GM13976 (cell line): ENCODE data around the gene RNASE2.
"Not testable (repeated sequence)": the region's sequence is repeated elsewhere in the genome, so short reads cannot be mapped to it uniquely, and the experiment has no call there.

Experiments
- DNase-seq: peaks from one replicate; pipeline ENCODE4 v3.0.0; 2012; ENCODE audit warnings: low spot score
- CTCF ChIP-seq: IDR thresholded peaks from 2 replicates; pipeline ENCODE4 v1.5.1; 2012; ENCODE audit warnings: borderline replicate concordance, mild to moderate bottlenecking; ENCODE audit not compliant: insufficient read depth; ENCODE audit errors: extremely low read depth, missing control alignments, control extremely low read depth
- in situ Hi-C: fragments of 300-500 bp; cut with MboI; formaldehyde crosslinking; loops from one replicate; pipeline ENCODE4 v1.12.0; 2022; ENCODE audit warnings: low sequenced_read_pairs, mixed read lengths, inconsistent platforms; ENCODE audit not compliant: unreplicated experiment

Gene RNASE2

GRCh38 chr14:20976291-20976690, 21.0 kb downstream of the RNASE2 start:
- DNase-seq = no peak
- in situ Hi-C loops = no loop called here
- TF ChIP-seq CTCF = no peak

GRCh38 chr14:20978687-20979086, 23.4 kb downstream of the RNASE2 start:
- no peak for TF ChIP-seq CTCF
- no peak for DNase-seq
- in situ Hi-C loops = no loop called here

- in situ Hi-C loops = no loop called here
- no peak for TF ChIP-seq CTCF
- no peak for DNase-seq
These were observed 25.6 kb downstream of the RNASE2 start for GRCh38 chr14:20980906-20981305.

GRCh38 chr14:20982646-20983369, 27.5 kb downstream of the RNASE2 start:
- TF ChIP-seq CTCF = no peak
- in situ Hi-C loops = no loop called here

GRCh38 chr14:20985650-20986049, 30.4 kb downstream of the RNASE2 start:
- DNase-seq, in situ Hi-C loops: not testable (repeated sequence)

More at GRCh38 chr14:20982646-20983369, 27.5 kb downstream of the RNASE2 start:
- no peak for DNase-seq

GRCh38 chr14:20986811-20987210, 31.5 kb downstream of the RNASE2 start:
- in situ Hi-C loops = no loop called here
- DNase-seq = no peak
- no peak for TF ChIP-seq CTCF

- DNase-seq = no peak
- TF ChIP-seq CTCF = no peak
- in situ Hi-C loops = no loop called here
These were observed 33.6 kb downstream of the RNASE2 start for GRCh38 chr14:20988717-20989470.
